GM12892 (cell line): ENCODE measurements around the gene CCL2.

Experiments
- POLR2A ChIP-seq: IDR thresholded peaks from 2 replicates; pipeline ENCODE4 v1.6.1; 2011; ENCODE audit warnings: low read depth, low read length, control low read depth
- POLR2AphosphoS5 ChIP-seq: IDR thresholded peaks from 2 replicates; pipeline ENCODE4 v1.6.1; 2011; ENCODE audit warnings: low read depth, low read length, control low read depth
- TAF1 ChIP-seq: IDR thresholded peaks from 2 replicates; pipeline ENCODE4 v1.6.1; 2011; ENCODE audit warnings: low read depth, mild to moderate bottlenecking, control low read depth, low read length, borderline replicate concordance

DNA sequence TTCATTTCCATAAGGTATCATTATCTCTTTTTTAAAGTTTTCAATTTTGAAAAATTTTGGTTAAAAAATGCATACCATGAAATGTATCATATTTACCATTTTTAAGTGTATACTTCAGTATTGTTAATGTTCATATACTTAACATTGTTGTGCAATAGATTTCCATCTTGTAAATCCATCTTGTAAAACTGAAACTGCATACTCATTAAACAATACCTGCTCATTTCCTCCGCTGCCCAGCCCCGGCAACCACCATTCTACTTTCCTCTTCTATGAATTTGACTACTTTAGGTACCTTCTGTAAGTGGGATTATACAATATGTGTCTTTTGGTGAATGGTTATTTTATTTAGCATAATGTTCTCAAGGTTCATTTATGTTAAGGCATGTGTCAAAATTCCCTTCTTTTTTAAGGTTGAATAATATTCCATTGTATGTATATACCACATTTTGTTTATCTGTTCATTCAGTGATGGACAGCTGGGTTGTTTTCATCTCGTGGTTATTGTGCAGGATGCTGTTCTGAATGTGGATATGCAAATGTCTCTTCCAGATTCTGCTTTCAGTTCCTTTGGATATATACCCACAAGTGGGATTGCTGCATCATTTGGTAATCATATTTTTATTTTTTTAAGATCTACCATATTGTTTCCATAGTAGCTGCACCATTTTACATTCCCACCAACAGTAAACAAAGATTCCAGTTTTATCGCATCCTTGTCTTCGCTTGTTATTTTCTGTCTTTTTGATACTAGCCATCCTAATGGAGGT lies 6.7 kb downstream of the CCL2 start:
- TF ChIP-seq POLR2AphosphoS5 (no peak), POLR2A (no peak), TAF1 (no peak)
